A549 (cell line): ENCODE data around the gene SLC10A3. TPM values are rescaled to one million over a fixed set of nuclear protein-coding genes. Genes with fewer than 3 reads are reported as not detected.

Source experiments
- ATAC-seq, 2 experiments: fragments of 200-7000 bp in 1 of 2; fragments of >200 bp in 1 of 2; cut with Nextera tagmentation in 1 of 2; cut with Tn5 transposase in 1 of 2; 3 replicates each; pipeline versions ENCODE4 v1.8.0 to v1.9.1; 2018 to 2020; ENCODE audit warnings: mild to moderate bottlenecking in 1 of 2, moderate library complexity in 1 of 2
- CTCF ChIA-PET: fragments of 300-600 bp; sonication (Branson Sonifier 250); formaldehyde crosslinking; extraction: SDS; loops from one replicate; lab custom pipeline; 2021; ENCODE audit warnings: antibody characterized with exemption, inconsistent platforms; lab: Yijun Ruan, JAX
- POLR2A ChIA-PET: fragments of 350-600 bp; formaldehyde crosslinking; extraction: SDS; loops from one replicate; lab custom pipeline; 2021; ENCODE audit warnings: antibody characterized with exemption, inconsistent platforms; lab: Yijun Ruan, JAX
- DNase-seq, 2 experiments: peaks; one replicate each; pipeline versions ENCODE4 v3.0.0 to v3.0.0-alpha.2; 2011 to 2016; ENCODE audit warnings: low read depth in 1 of 2, low spot score in 1 of 2
- FAIRE-seq: peaks from 2 replicates; lab custom pipeline; 2011; peaks lifted over from hg19 to GRCh38; lab: Jason Lieb, UNC
- H3K27ac ChIP-seq, 2 experiments: fragments of >200 bp; sonication (Bioruptor Twin); formaldehyde crosslinking; 3 replicates each; pipeline ENCODE4 v1.5.1; 2016 to 2017
- H3K4me1 ChIP-seq: fragments of >200 bp; sonication (Bioruptor Twin); formaldehyde crosslinking; 3 replicates; pipeline ENCODE4 v1.6.1; 2016
- H3K4me2 ChIP-seq: fragments of >200 bp; sonication (Bioruptor Twin); formaldehyde crosslinking; 3 replicates; pipeline ENCODE4 v1.6.1; 2016
- H3K4me3 ChIP-seq: fragments of >200 bp; sonication (Bioruptor Twin); formaldehyde crosslinking; 3 replicates; pipeline ENCODE4 v1.5.1; 2016
- H3K9me3 ChIP-seq: fragments of >200 bp; sonication (Bioruptor Twin); formaldehyde crosslinking; 3 replicates; pipeline ENCODE4 v1.6.1; 2016
- ATOH8 ChIP-seq: fragments of 250-450 bp; sonication (Bioruptor Pico); IDR thresholded peaks from 2 replicates; pipeline ENCODE4 v1.5.0; 2020; ENCODE audit warnings: low read depth, mild to moderate bottlenecking, moderate library complexity
- BCL3 ChIP-seq: fragments of >200 bp; sonication (Bioruptor Twin); formaldehyde crosslinking; IDR thresholded peaks from 3 replicates; pipeline ENCODE4 v1.6.1; 2016
- CBX2 ChIP-seq: fragments of 200-600 bp; sonication (generic); IDR thresholded peaks from 2 replicates; pipeline ENCODE4 v1.6.1; 2016; ENCODE audit warnings: low read depth, mild to moderate bottlenecking, borderline replicate concordance
- CEBPB ChIP-seq, 2 experiments: fragments of >200 bp in 1 of 2; sonication (Bioruptor Twin) in 1 of 2; formaldehyde crosslinking in 1 of 2; IDR thresholded peaks; 2 replicates each; pipeline ENCODE4 v1.6.1; 2012 to 2016
- CTCF ChIP-seq: fragments of >200 bp; sonication (Bioruptor Twin); formaldehyde crosslinking; IDR thresholded peaks from 3 replicates; pipeline ENCODE4 v1.5.1; 2016
- EP300 ChIP-seq, 2 experiments: fragments of >200 bp; sonication (Bioruptor Twin); formaldehyde crosslinking; IDR thresholded peaks; 2 replicates in 1 of 2; 3 replicates in 1 of 2; pipeline ENCODE4 v1.6.1; 2016 to 2017
- HES2 ChIP-seq: fragments of >200 bp; sonication (Bioruptor Twin); formaldehyde crosslinking; IDR thresholded peaks from 2 replicates; pipeline ENCODE4 v1.6.1; 2016
- HMGXB4 ChIP-seq: fragments of 250-450 bp; sonication (Bioruptor Pico); IDR thresholded peaks from 2 replicates; pipeline ENCODE4 v1.5.0; 2021; ENCODE audit warnings: mild to moderate bottlenecking, moderate library complexity, borderline replicate concordance
- HOXB13 ChIP-seq: fragments of 250-450 bp; sonication (Bioruptor Pico); IDR thresholded peaks from 2 replicates; pipeline ENCODE4 v1.5.0; 2020; ENCODE audit warnings: low read depth, mild to moderate bottlenecking, moderate library complexity
- HOXB5 ChIP-seq: fragments of 250-450 bp; sonication (Bioruptor Pico); IDR thresholded peaks from 2 replicates; pipeline ENCODE4 v1.5.0; 2020; ENCODE audit warnings: mild to moderate bottlenecking, moderate library complexity
- JUN ChIP-seq, 2 experiments: fragments of >200 bp; sonication (Bioruptor Twin); formaldehyde crosslinking; IDR thresholded peaks; 2 replicates in 1 of 2; 3 replicates in 1 of 2; pipeline ENCODE4 v1.6.1; 2016 to 2017
- KDM1A ChIP-seq: fragments of 200-600 bp; sonication (generic); IDR thresholded peaks from 2 replicates; pipeline ENCODE4 v1.6.1; 2016; ENCODE audit warnings: low read depth, mild to moderate bottlenecking
- MAZ ChIP-seq: fragments of 150-350 bp; IDR thresholded peaks from 2 replicates; pipeline ENCODE4 v1.6.1; 2014; ENCODE audit warnings: antibody characterized with exemption, low read depth, low read length, borderline replicate concordance
- PBX3 ChIP-seq: IDR thresholded peaks from 2 replicates; pipeline ENCODE4 v1.6.1; 2012
- RAD21 ChIP-seq, 2 experiments: fragments of >200 bp in 1 of 2; sonication (Bioruptor Twin) in 1 of 2; formaldehyde crosslinking in 1 of 2; IDR thresholded peaks in 1 of 2; conservative IDR thresholded peaks in 1 of 2; 2 replicates in 1 of 2; 3 replicates in 1 of 2; pipeline ENCODE4 v1.6.1; 2012 to 2018; ENCODE audit warnings: inconsistent platforms in 1 of 2
- RARB ChIP-seq: fragments of 250-450 bp; sonication (Bioruptor Pico); IDR thresholded peaks from 2 replicates; pipeline ENCODE4 v1.8.0; 2021; ENCODE audit warnings: mild to moderate bottlenecking, moderate library complexity
- REST ChIP-seq: fragments of 200-600 bp; sonication (generic); IDR thresholded peaks from 2 replicates; pipeline ENCODE4 v1.6.1; 2016; ENCODE audit warnings: antibody characterized with exemption, mild to moderate bottlenecking, moderate library complexity
- RFX5 ChIP-seq: fragments of 450-650 bp; IDR thresholded peaks from 2 replicates; pipeline ENCODE4 v1.7.1; 2014; ENCODE audit warnings: antibody characterized with exemption, mild to moderate bottlenecking, moderate library complexity
- RNF2 ChIP-seq: fragments of 200-600 bp; sonication (generic); IDR thresholded peaks from 2 replicates; pipeline ENCODE4 v1.6.1; 2016; ENCODE audit warnings: low read depth, mild to moderate bottlenecking, antibody characterized with exemption, moderate library complexity, borderline replicate concordance
- SMC3 ChIP-seq: fragments of >200 bp; sonication (Bioruptor Twin); formaldehyde crosslinking; IDR thresholded peaks from 3 replicates; pipeline ENCODE4 v1.6.1; 2018; ENCODE audit warnings: inconsistent platforms
- TP53 ChIP-seq: fragments of 250-450 bp; sonication (Bioruptor Pico); IDR thresholded peaks from 2 replicates; pipeline ENCODE4 v1.5.0; 2021; ENCODE audit warnings: mild to moderate bottlenecking, moderate library complexity
- ZC3H11A ChIP-seq: fragments of 450-650 bp; IDR thresholded peaks from 2 replicates; pipeline ENCODE4 v1.6.1; 2014; ENCODE audit warnings: antibody characterized with exemption, mild to moderate bottlenecking
- ZSCAN20 ChIP-seq: fragments of 250-450 bp; sonication (Bioruptor Pico); IDR thresholded peaks from 2 replicates; pipeline ENCODE4 v1.8.0; 2022; ENCODE audit warnings: mild to moderate bottlenecking, moderate library complexity
- WGBS: methylation state at CpG from one replicate; pipeline ENCODE4 v1.1.6; 2017; ENCODE audit errors: missing lambda C conversion rate; 5-methylcytosine and 5-hydroxymethylcytosine counted together
- polyA plus RNA-seq, 4 experiments: library from polyadenylated mRNA; depleted of rRNA in 3 of 4; stranded (reverse); fragments of >200 nt; fragmentation: RNase III in 1 of 4; extraction: RNeasy Plus Mini Kit Qiagen cat#74134 plus additional on column Dnase treatment in 1 of 4; gene quantifications; 2 replicates in 3 of 4; 3 replicates in 1 of 4; pipeline ENCODE4 v1.2.3, GENCODE V29; 2011 to 2017

The SLC10A3 gene
- polyA plus RNA-seq, 2 of the 4 experiments (the other 2 are of a cell fraction), result 9.0 to 21.7 TPM

GRCh38 chrX:154481911-154482601, 8.4 kb downstream of the SLC10A3 start:
- CTCF ChIA-PET, result no interaction called here
- ATAC-seq, result no peak
- no peak for FAIRE-seq
- Histone ChIP-seq H3K4me2 (no peak overlapping the region), H3K27ac (no peak overlapping the region), H3K9me3 (no peaks in the 10 kb centered on the region), H3K4me1 (peaks cover 23% of the 10 kb centered on the region)
- POLR2A ChIA-PET, result interaction anchor here (1.0 to 1.1 kb wide), 2 partner anchors 9 to 111 kb away, joined by 3 to 4 read pairs; partner anchors contain the start of gene SLC10A3
- TF ChIP-seq RAD21 (conservative IDR thresholded peaks at IDR 0.05 in 1 of 2, IDR thresholded peaks at IDR 0.05 in 1 of 2) (no peak), EP300 (IDR thresholded peaks at IDR 0.05) (no peak), JUN (IDR thresholded peaks at IDR 0.05) (no peak), CTCF (no peak), ZSCAN20 (CRISPR knock-in tag) (no peak), KDM1A (no peak), ATOH8 (CRISPR knock-in tag) (no peak), HOXB13 (CRISPR knock-in tag) (no peak), TP53 (no peak), REST (no peak)
- TF ChIP-seq, all 56 proteins: peak for 0
- 80% methylated on average over 10 of the region's 14 CpGs for WGBS
- no peak overlapping the region for H3K4me3 ChIP-seq
- no peak for DNase-seq

- FAIRE-seq, result no peak
- ATAC-seq, result no peak
These were observed 9.2 kb downstream of the SLC10A3 start for GRCh38 chrX:154481195-154481594.

More at GRCh38 chrX:154481195-154481594, 9.2 kb downstream of the SLC10A3 start:
- DNase-seq, result no peak
- Histone ChIP-seq H3K4me3 (no peak overlapping the region), H3K4me1 (peaks cover 21% of the 10 kb centered on the region), H3K27ac (no peak overlapping the region), H3K9me3 (no peaks in the 10 kb centered on the region)
- WGBS, result 83% methylated on average over 5 of the region's 5 CpGs
- ChIA-PET CTCF (interaction anchor here (1.8 kb wide), 1 partner anchor 9 kb away, joined by 6 read pairs; the partner anchor contains the start of gene SLC10A3), POLR2A (interaction anchor here (1.1 kb wide), 1 partner anchor 9 kb away, joined by 4 read pairs; the partner anchor contains the start of gene SLC10A3)
- TF ChIP-seq HOXB5 (CRISPR knock-in tag) (no peak), HMGXB4 (CRISPR knock-in tag) (no peak), ZC3H11A (no peak), PBX3 (no peak), RNF2 (no peak), MAZ (no peak), CEBPB (IDR thresholded peaks at IDR 0.05) (no peak), BCL3 (no peak), HES2 (no peak), RARB (no peak), EP300 (IDR thresholded peaks at IDR 0.05) (no peak), CBX2 (no peak), SMC3 (no peak), RFX5 (no peak)
- TF ChIP-seq, all 56 proteins: peak for 0
- no peak overlapping the region for H3K4me2 ChIP-seq
